Measurements from ENCODE around the gene CCBE1.

DNA sequence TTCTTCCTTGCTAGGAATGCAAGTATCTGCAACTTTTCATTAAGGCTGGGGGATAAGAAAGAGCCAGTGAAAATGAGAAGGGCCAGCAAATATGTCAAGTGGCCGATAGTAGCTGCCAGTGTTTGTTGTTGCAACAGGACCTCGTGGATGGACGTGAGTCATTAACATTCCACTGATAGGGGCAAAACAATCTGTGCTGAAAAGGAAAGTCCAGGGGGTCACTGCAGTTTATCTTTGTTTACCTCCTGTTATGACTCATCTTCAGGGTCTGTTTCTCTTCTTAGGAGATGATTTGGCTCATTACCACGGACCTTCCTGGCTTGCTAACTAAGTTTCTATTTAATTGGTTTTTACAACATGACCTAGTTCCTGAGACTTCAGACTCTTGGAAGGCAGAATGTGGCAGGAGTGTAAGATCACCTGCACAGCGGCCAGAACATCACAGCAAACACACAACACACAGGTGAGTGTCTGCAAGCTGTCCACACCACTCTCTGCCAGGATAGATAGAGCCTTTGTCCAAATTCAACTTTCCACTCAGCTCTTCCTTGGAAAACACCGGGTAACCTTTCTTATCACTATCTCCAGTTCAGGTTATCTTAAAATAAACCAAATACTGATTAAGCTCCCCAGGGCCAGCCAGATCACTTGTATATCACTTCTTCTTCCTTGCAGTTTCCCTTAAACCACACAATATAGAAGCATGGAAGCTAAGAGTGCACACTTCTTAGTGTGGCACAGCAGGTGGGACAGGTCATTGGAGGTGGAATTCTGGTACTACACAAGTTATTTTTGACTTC is 180.7 kb downstream of the CCBE1 start:
- TF ChIP-seq, protein P1, sequence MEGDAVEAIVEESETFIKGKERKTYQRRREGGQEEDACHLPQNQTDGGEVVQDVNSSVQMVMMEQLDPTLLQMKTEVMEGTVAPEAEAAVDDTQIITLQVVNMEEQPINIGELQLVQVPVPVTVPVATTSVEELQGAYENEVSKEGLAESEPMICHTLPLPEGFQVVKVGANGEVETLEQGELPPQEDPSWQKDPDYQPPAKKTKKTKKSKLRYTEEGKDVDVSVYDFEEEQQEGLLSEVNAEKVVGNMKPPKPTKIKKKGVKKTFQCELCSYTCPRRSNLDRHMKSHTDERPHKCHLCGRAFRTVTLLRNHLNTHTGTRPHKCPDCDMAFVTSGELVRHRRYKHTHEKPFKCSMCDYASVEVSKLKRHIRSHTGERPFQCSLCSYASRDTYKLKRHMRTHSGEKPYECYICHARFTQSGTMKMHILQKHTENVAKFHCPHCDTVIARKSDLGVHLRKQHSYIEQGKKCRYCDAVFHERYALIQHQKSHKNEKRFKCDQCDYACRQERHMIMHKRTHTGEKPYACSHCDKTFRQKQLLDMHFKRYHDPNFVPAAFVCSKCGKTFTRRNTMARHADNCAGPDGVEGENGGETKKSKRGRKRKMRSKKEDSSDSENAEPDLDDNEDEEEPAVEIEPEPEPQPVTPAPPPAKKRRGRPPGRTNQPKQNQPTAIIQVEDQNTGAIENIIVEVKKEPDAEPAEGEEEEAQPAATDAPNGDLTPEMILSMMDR (IDR thresholded peaks at IDR 0.05 in 8 of 11, conservative IDR thresholded peaks at IDR 0.05 in 3 of 11) = no peak
- TF ChIP-seq POLR2A (IDR thresholded peaks at IDR 0.05) = no peak
- peak in 1 of 3 donors; percentile 21 for TF ChIP-seq POLR2AphosphoS5 (IDR thresholded peaks at IDR 0.05)
